Inflammatory macrophage (primary cell): ENCODE results near the gene BTD.
"Not testable (repeated sequence)": the region's sequence is repeated elsewhere in the genome, so short reads cannot be mapped to it uniquely, and the experiment has no call there.

Experiments used
- DNase-seq, 2 donors: peaks; one replicate each; pipeline ENCODE4 v3.0.0-alpha.2; 2020 to 2022

BTD gene

DNA sequence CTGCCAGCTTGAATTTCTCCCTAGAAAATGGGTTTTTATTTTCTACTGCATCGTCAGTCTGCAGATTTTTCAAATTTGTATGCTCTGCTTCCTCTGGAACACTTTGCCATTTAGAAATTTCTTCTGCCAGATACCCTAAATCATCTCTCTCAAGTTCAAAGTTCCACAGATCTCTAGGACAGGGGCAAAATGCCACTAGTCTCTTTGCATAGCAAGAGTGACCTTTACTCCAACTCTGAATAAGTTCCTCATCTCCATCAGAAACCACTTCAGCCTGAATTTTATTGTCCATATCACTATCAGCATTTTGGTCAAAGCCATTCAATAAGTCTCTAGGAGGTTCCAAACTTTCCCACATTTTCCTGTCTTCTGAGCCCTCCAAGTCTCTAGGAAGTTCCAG lies 3.0 kb downstream of the BTD start:
- DNase-seq = not testable (repeated sequence)

DNA sequence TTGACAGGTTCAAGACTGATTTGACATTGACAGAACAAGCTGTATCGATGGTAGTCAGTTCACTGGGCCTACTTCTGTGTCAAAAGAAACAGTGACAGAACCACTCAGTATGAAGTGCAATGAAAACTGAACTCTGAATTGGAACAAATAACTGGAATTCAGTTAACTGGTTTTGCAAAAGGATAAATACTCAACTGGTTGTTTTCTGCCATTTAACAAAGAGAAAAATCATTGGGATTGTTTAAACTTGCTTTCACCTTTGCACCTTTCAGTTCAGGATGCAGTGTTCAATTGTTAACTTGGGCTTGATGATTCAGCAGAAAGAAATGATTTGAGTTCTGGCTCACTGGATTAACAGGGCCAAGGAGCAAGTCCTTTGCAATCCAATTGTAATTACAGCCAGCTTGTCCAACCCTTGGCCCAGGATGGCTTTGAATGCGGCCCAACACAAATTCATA lies 4.9 kb downstream of the BTD start:
- no peak for DNase-seq

DNA sequence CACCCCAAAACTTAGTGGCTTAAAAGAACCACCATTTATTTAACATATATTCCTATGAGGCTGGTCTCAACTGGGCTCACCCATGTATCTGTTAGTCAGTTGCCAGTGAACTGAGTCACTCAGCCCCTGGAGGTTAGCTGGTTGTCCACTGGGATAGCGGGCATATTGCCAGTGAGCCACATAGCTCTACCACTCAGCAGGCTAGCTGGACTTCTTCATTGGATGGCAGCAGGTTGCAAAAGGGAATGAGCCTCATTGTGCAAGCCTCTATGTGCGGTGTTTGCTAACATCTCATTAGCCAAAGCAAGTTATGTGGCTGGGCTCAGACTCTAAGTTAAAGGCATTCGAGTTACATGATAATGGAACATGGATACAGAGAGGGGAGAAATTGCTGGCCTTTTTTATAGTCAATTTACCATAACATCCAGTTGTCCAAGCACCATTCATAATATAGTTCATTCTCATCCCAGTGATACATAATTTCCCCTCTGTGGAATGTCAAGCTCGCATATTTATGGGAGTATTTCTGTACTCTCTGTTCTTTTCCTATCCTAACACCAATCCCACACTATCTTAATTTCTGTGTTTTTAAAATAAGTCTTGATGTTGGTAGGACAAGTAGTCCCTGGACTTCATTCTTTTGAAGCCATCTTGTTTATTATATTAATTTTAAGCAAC lies 8.7 kb downstream of the BTD start:
- peak; percentile 14 to 65 for DNase-seq

GRCh38 chr3:15611018-15611417 lies 9.5 kb downstream of the BTD start:
- no peak for DNase-seq

- DNase-seq = no peak
These were observed 10.5 kb downstream of the BTD start for GRCh38 chr3:15612001-15612400.

- DNase-seq = no peak
These were observed 13.4 kb downstream of the BTD start for GRCh38 chr3:15614958-15615357.

GRCh38 chr3:15616053-15616452 lies 14.5 kb downstream of the BTD start:
- no peak for DNase-seq

- DNase-seq = not testable (repeated sequence)
These were observed 18.3 kb downstream of the BTD start for GRCh38 chr3:15619659-15620464.

GRCh38 chr3:15623535-15624440 lies 22.2 kb downstream of the BTD start:
- DNase-seq = no peak

GRCh38 chr3:15628967-15629366 lies 27.4 kb downstream of the BTD start:
- DNase-seq = no peak

GRCh38 chr3:15629860-15630597 lies 28.5 kb downstream of the BTD start:
- peak; percentile 84 to 90 for DNase-seq

DNA sequence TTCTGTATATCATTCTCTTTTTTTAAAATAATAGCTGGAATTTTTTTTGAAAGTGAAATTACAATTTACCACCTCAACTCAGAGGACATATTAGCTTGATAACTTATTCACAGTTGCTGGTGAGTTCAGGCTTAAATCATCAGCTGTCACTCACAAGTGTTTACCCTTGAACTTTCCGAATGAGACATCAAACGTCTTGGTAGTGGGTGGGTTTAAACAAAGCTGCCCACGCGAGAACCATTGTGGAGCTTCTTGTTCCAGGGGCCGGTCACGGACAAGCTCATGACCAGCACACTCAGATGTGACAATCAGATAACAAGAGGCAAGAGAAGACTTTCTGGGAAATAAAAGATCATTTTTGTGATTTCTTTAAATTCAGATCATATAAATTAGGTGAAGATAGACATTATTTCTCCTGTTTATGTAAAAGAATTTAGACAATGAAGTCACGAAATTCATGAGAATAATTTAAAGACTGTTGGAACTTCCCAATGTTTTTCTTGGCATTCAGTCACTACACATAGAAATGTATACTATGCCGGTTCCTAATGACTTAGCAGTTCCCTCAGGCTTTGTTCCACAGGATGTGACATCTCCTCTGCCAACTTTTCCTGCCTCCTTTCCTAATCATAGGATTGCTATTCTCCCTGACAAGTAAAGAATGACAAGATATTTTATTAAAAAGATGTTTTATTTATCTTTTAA lies 29.3 kb downstream of the BTD start:
- DNase-seq = peak; percentile 45 to 79

GRCh38 chr3:15631426-15632211 lies 30.1 kb downstream of the BTD start:
- DNase-seq = no peak

DNA sequence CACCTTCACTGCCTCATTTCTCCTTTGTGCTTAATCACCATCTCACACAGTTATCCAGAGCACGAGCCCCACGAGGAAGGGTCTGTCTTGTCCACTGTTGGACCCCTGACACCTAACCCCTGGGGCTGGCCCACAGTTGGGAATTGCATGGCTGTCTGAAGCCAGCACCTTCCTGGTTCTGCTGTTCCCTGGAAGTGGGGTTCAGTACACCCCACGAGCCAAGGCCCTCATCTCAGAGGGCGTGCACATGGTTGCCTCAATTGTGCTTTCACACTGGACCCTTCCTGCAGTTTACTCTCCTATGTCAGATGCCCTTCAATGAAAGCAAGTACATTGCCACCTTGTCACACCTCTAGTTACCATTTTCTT lies 30.7 kb downstream of the BTD start:
- DNase-seq = no peak

DNA sequence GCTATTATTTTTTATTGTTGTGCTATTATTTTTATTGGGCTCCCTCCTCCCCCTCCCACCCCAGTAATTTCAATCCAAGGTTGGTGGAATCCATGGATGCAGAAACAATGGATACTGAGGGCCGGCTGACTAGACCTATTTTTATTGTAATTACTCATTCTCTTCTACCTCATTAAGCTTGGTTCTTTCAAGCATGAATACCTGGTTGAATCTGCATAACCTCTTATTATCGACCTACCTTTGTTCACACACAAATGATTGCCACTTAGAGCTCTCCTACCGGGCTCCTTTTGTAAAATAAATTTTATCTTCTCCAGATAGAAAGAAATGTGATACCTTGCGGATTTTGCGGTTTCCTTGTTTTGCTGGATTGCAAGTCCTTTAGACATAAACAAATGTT lies 31.6 kb downstream of the BTD start:
- no peak for DNase-seq

GRCh38 chr3:15633766-15634598 lies 32.4 kb downstream of the BTD start:
- no peak for DNase-seq

DNA sequence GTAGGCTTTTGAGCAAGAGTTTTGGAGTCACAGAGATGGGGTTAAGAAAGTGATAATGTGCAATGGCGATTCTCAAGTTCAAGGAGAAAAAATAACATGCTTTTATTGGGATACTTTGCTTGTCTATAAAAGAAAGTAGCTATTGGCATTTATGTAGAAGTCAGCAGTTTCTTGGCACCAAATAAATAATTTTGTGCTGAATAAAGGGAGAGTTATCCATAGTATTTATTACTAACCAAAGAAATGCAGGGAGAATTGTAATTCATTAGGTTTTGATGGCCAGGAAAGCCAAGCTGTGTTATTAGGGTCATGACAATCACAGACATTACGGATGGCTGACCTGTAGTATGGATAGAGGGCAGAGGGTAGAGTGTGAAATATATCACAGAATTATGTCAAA lies 33.1 kb downstream of the BTD start:
- DNase-seq = no peak

DNA sequence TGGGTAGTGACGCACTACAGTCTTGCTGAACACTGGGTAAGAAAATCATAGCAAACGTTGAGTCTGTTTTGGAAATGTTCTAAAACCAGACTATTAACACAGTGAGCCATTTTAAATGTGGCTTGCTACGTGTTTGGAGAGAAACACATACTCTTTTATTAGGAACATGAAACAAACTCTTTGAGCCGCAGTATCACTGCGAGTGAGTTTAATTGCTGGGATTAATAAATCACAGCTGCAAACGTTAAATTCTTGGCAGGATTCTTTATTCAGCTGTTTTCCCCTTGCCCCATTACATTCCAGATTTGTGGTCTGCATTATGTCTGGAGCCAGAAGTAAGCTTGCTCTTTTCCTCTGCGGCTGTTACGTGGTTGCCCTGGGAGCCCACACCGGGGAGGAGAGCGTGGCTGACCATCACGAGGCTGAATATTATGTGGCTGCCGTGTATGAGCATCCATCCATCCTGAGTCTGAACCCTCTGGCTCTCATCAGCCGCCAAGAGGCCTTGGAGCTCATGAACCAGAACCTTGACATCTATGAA lies 33.6 kb downstream of the BTD start:
- DNase-seq = no peak

DNA sequence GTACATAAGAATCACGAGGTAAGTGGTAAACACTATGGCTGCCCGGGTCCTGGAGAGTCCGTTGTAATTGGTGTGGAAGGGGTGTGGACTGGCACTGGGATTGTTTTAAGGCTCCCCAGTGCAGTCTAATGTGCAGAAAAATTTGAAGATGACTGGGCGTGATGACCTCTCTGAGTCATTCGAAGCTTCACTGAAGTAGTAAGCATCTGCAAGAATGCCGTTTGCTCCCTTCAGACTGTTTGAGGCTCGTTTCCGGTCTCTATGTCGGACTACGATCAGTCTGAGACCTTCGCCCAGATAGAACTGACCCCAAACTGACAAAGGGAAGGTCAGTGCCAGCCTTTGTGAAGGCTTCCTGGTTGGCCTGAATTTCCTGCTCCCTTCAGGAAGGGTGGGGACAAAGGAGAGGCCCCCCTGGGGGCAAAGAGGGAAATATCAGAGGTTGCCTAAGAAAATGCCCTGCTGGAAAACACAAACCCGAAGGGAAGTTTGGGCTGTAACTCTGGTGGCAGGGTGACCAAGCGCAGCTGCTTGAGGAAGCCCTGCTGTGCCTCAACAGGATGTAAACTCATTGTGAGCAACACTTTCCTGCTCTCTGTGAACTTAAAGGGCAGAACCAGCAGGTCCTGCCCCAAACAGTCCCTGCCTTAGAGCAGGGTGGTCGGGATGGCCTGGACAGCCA lies 34.6 kb downstream of the BTD start:
- peak; percentile 45 to 56 for DNase-seq
